IMR-90 (cell line): Measurements from ENCODE around the gene SARS1. TPM values are rescaled to one million over a fixed set of nuclear protein-coding genes. Genes with fewer than 3 reads are reported as not detected.

ENCODE experiments used
- ATAC-seq: fragments of 200-7000 bp; cut with Tn5 transposase; 2 replicates; pipeline ENCODE4 v1.9.1; 2020; ENCODE audit warnings: low read depth, mild to moderate bottlenecking, moderate library complexity
- BruUV-seq: library from RNA; stranded (reverse); fragments of 400-500 nt; replicated peaks from 2 replicates; lab custom pipeline; 2021; lab: Mats Ljungman, UMichigan
- CTCF ChIA-PET: fragments of 300-600 bp; formaldehyde crosslinking; extraction: SDS; loops from one replicate; lab custom pipeline; 2021; ENCODE audit warnings: antibody characterized with exemption; lab: Yijun Ruan, JAX
- POLR2A ChIA-PET: fragments of 300-600 bp; sonication (Branson Sonifier 250); formaldehyde crosslinking; loops from one replicate; lab custom pipeline; 2022; ENCODE audit warnings: antibody characterized with exemption; ENCODE audit not compliant: unreplicated experiment; lab: Charles Lee
- DNase-seq: peaks from one replicate; pipeline ENCODE4 v3.0.0; 2013
- H2AFZ ChIP-seq: replicated peaks from 2 replicates; pipeline ENCODE3; 2013; ENCODE audit warnings: low read length, mild to moderate bottlenecking; ENCODE audit not compliant: poor library complexity
- H2AK5ac ChIP-seq: 2 replicates; pipeline ENCODE4 v1.6.1; 2013; ENCODE audit warnings: low read depth, low read length, inconsistent platforms
- H2AK9ac ChIP-seq: replicated peaks from 2 replicates; pipeline ENCODE3; 2013; ENCODE audit warnings: mild to moderate bottlenecking, low read depth, low read length, moderate library complexity; ENCODE audit not compliant: poor library complexity
- H2BK120ac ChIP-seq: 2 replicates; pipeline ENCODE4 v1.6.1; 2013; ENCODE audit warnings: low read depth, low read length, inconsistent platforms
- H2BK15ac ChIP-seq: 3 replicates; pipeline ENCODE4 v1.6.1; 2013; ENCODE audit warnings: low read depth, low read length, inconsistent platforms
- H2BK20ac ChIP-seq: 2 replicates; pipeline ENCODE4 v1.6.1; 2013; ENCODE audit warnings: low read depth, mild to moderate bottlenecking, inconsistent platforms, low read length, moderate library complexity
- H2BK5ac ChIP-seq: 2 replicates; pipeline ENCODE4 v1.6.1; 2013; ENCODE audit warnings: mild to moderate bottlenecking, low read depth, low read length, inconsistent platforms; ENCODE audit not compliant: poor library complexity, severe bottlenecking
- H3K14ac ChIP-seq: replicated peaks from 2 replicates; pipeline ENCODE4 v1.6.1; 2013; ENCODE audit warnings: low read depth, low read length, inconsistent platforms
- H3K18ac ChIP-seq: 2 replicates; pipeline ENCODE4 v1.6.1; 2013; ENCODE audit warnings: low read depth, low read length, control low read depth
- H3K23ac ChIP-seq: 2 replicates; pipeline ENCODE4 v1.6.1; 2013; ENCODE audit warnings: low read depth, low read length, inconsistent platforms
- H3K27ac ChIP-seq: 2 replicates; pipeline ENCODE4 v1.5.1; 2013; ENCODE audit warnings: mild to moderate bottlenecking, control low read depth, low read length; ENCODE audit not compliant: insufficient read depth
- H3K27me3 ChIP-seq: 2 replicates; pipeline ENCODE4 v1.6.1; 2013; ENCODE audit warnings: low read length; ENCODE audit not compliant: control insufficient read depth, insufficient read depth
- H3K36me3 ChIP-seq: 2 replicates; pipeline ENCODE4 v1.6.1; 2013; ENCODE audit warnings: low read length, mixed read lengths; ENCODE audit not compliant: control insufficient read depth, insufficient read depth
- H3K4ac ChIP-seq: 2 replicates; pipeline ENCODE4 v1.6.1; 2013; ENCODE audit warnings: low read depth, low read length, inconsistent platforms
- H3K4me1 ChIP-seq: 2 replicates; pipeline ENCODE4 v1.6.1; 2013; ENCODE audit warnings: low read length, mixed read lengths; ENCODE audit not compliant: control insufficient read depth, insufficient read depth
- H3K4me2 ChIP-seq: 2 replicates; pipeline ENCODE4 v1.6.1; 2013; ENCODE audit warnings: low read depth, mild to moderate bottlenecking, control low read depth, low read length, moderate library complexity
- H3K4me3 ChIP-seq: 2 replicates; pipeline ENCODE4 v1.5.1; 2013; ENCODE audit warnings: low read depth, mild to moderate bottlenecking, control low read depth, low read length, moderate library complexity; ENCODE audit not compliant: insufficient read depth
- H3K56ac ChIP-seq: 2 replicates; pipeline ENCODE4 v1.6.1; 2013; ENCODE audit warnings: low read length, inconsistent platforms; ENCODE audit not compliant: insufficient read depth; ENCODE audit errors: extremely low read depth
- H3K79me1 ChIP-seq, 2 experiments: 2 replicates each; pipeline ENCODE4 v1.6.1; 2013; ENCODE audit warnings: low read length in 2 of 2, inconsistent platforms in 1 of 2, low read depth in 1 of 2
- H3K9ac ChIP-seq: 2 replicates; pipeline ENCODE4 v1.6.1; 2013; ENCODE audit warnings: low read depth, low read length, control low read depth
- H3K9me1 ChIP-seq: 2 replicates; pipeline ENCODE4 v1.6.1; 2013; ENCODE audit warnings: low read length, inconsistent platforms; ENCODE audit not compliant: insufficient read depth
- H3K9me3 ChIP-seq: 2 replicates; pipeline ENCODE4 v1.6.1; 2013; ENCODE audit warnings: low read length; ENCODE audit not compliant: control insufficient read depth, insufficient read depth
- H4K20me1 ChIP-seq: 2 replicates; pipeline ENCODE4 v1.6.1; 2013; ENCODE audit warnings: low read length, inconsistent platforms; ENCODE audit not compliant: insufficient read depth
- H4K5ac ChIP-seq: 2 replicates; pipeline ENCODE4 v1.6.1; 2013; ENCODE audit warnings: mild to moderate bottlenecking, low read depth, low read length, control low read depth
- H4K8ac ChIP-seq, 2 experiments: 2 replicates each; pipeline ENCODE4 v1.6.1; 2013; ENCODE audit warnings: low read depth in 2 of 2, low read length in 2 of 2, control low read depth in 1 of 2, inconsistent platforms in 1 of 2
- H4K91ac ChIP-seq: 2 replicates; pipeline ENCODE4 v1.6.1; 2013; ENCODE audit warnings: low read depth, low read length, inconsistent platforms; ENCODE audit not compliant: insufficient read depth
- BHLHE40 ChIP-seq: fragments of 150-350 bp; IDR thresholded peaks from 2 replicates; pipeline ENCODE4 v1.6.1; 2016; ENCODE audit warnings: mild to moderate bottlenecking, low read depth, low read length
- CEBPB ChIP-seq: IDR thresholded peaks from 2 replicates; pipeline ENCODE4 v1.6.1; 2012; ENCODE audit warnings: low read depth, low read length, improper control_type of control experiment
- CHD1 ChIP-seq: IDR thresholded peaks from 2 replicates; pipeline ENCODE4 v1.6.1; 2012; ENCODE audit warnings: low read depth, low read length, improper control_type of control experiment
- FOS ChIP-seq: fragments of 150-350 bp; IDR thresholded peaks from 2 replicates; pipeline ENCODE4 v1.6.1; 2016; ENCODE audit warnings: low read depth, low read length
- MAFK ChIP-seq: IDR thresholded peaks from 2 replicates; pipeline ENCODE4 v1.6.1; 2012; ENCODE audit warnings: low read depth, low read length, improper control_type of control experiment
- MAZ ChIP-seq: IDR thresholded peaks from 2 replicates; pipeline ENCODE4 v1.6.1; 2012; ENCODE audit warnings: low read depth, mild to moderate bottlenecking, low read length, improper control_type of control experiment, moderate library complexity, borderline replicate concordance
- MXI1 ChIP-seq: IDR thresholded peaks from 2 replicates; pipeline ENCODE4 v1.6.1; 2012; ENCODE audit warnings: low read depth, mild to moderate bottlenecking, low read length, moderate library complexity, borderline replicate concordance
- NFE2L2 ChIP-seq: fragments of 150-350 bp; IDR thresholded peaks from 2 replicates; pipeline ENCODE4 v1.6.1; 2016; ENCODE audit warnings: low read depth, mild to moderate bottlenecking, low read length
- POLR2A ChIP-seq: IDR thresholded peaks from 2 replicates; pipeline ENCODE4 v1.6.1; 2012; ENCODE audit warnings: mild to moderate bottlenecking, low read depth, low read length
- RAD21 ChIP-seq: IDR thresholded peaks from 2 replicates; pipeline ENCODE4 v1.6.1; 2012; ENCODE audit warnings: low read length, improper control_type of control experiment
- RCOR1 ChIP-seq: IDR thresholded peaks from 2 replicates; pipeline ENCODE4 v1.6.1; 2012; ENCODE audit warnings: mild to moderate bottlenecking, low read length, improper control_type of control experiment; ENCODE audit not compliant: insufficient replicate concordance
- RFX5 ChIP-seq: IDR thresholded peaks from 2 replicates; pipeline ENCODE4 v1.8.0; 2012; ENCODE audit warnings: low read depth, mild to moderate bottlenecking, low read length, moderate library complexity
- SMC3 ChIP-seq: fragments of 150-350 bp; IDR thresholded peaks from 2 replicates; pipeline ENCODE4 v1.6.1; 2016; ENCODE audit warnings: low read depth, mild to moderate bottlenecking, antibody characterized with exemption, low read length, moderate library complexity
- WGBS, 2 experiments: methylation state at CpG; one replicate each; pipeline versions ENCODE4 v1.1.5 to v1.1.7; 2013; ENCODE audit warnings: missing lambda C conversion rate in 2 of 2; ENCODE audit not compliant: insufficient read length in 1 of 2; ENCODE audit errors: extremely low coverage in 2 of 2; 5-methylcytosine and 5-hydroxymethylcytosine counted together
- dilution Hi-C: fragments of 300-500 bp; cut with HindIII; formaldehyde crosslinking; loops from one replicate; pipeline ENCODE4 v1.14.3; 2018; ENCODE audit warnings: low sequenced_read_pairs; ENCODE audit not compliant: unreplicated experiment
- in situ Hi-C: fragments of 300-500 bp; cut with MboI; formaldehyde crosslinking; loops from 3 replicates; pipeline ENCODE4 v1.14.3; 2019; ENCODE audit warnings: low sequenced_read_pairs, inconsistent platforms, mixed read lengths
- intact Hi-C: fragments of 100-400 bp; cut with micrococcal nuclease; formaldehyde crosslinking; loops from 2 replicates; pipeline ENCODE4 v1.10.0; 2022
- polyA plus RNA-seq, 3 experiments: library from polyadenylated mRNA; depleted of rRNA; stranded (reverse); fragments of >200 nt; gene quantifications; 2 replicates each; pipeline ENCODE4 v1.2.3, GENCODE V29; 2012; ENCODE audit warnings: low replicate concordance in 1 of 3
- total RNA-seq: library from RNA; depleted of rRNA; stranded (reverse); fragments of >200 nt; gene quantifications from 2 replicates; pipeline ENCODE4 v1.2.3, GENCODE V29; 2012
- TF ChIP-seq, protein P1 (sequence below): conservative IDR thresholded peaks from 2 replicates; pipeline ENCODE4 v1.5.1; 2012; ENCODE audit warnings: mild to moderate bottlenecking, low read depth, low read length, improper control_type of control experiment
- TF ChIP-seq, protein P2 (sequence below): fragments of 150-350 bp; IDR thresholded peaks from 2 replicates; pipeline ENCODE4 v1.6.1; 2017; ENCODE audit warnings: mild to moderate bottlenecking, antibody characterized with exemption, low read length, low read depth
- TF ChIP-seq, protein P3 (sequence below): fragments of 150-350 bp; IDR thresholded peaks from 2 replicates; pipeline ENCODE4 v1.6.1; 2016; ENCODE audit warnings: low read depth, mild to moderate bottlenecking, low read length, moderate library complexity, borderline replicate concordance

SARS1 gene
- total and polyA plus RNA-seq, 2 of the 4 experiments (the other 2 are of a cell fraction): 231 to 348 TPM

DNA sequence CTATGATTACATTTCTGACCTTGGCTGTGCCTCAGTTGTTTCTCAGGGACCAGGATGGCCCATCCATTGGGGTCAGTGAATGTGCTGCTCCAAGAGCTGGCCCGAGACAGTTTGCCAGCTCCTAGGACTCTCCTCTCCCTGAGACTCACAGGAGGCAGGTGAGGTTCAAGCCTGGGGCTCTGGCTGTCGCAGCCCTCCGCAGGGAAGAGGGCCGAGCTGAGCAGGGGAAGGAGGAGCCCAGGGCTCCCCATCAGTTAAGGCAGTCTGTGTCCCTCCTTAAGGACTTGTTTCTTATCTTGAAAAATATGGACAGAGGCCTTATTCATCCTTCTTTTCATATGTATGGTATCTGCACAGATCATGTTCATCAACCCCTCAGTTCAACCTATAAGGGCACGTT is 26.6 kb upstream of the SARS1 start:
- Histone ChIP-seq H2BK5ac (no peak overlapping the region), H3K79me1 (no peaks in the 10 kb centered on the region), H2AK5ac (no peak overlapping the region), H2BK15ac (peak overlapping the region; percentile 20; the same call in 1 of the 3 replicates), H2BK20ac (peak overlapping the region; percentile 33; the same call in 1 of the 2 replicates), H3K27me3 (no peaks in the 10 kb centered on the region), H3K9me3 (no peaks in the 10 kb centered on the region), H4K91ac (0 out of 2 replicates have a peak overlapping the region, but pooled peaks have one; percentile 56), H2BK120ac (0 out of 2 replicates have a peak overlapping the region, but pooled peaks have one; percentile 32), H3K23ac (peak overlapping the region; percentile 38; the same call in 1 of the 2 replicates), H3K18ac (peak overlapping the region; percentile 4; the same call in 1 of the 2 replicates), H3K9ac (0 out of 2 replicates have a peak overlapping the region, but pooled peaks have one; percentile 4), H3K9me1 (peaks cover 15% of the 10 kb centered on the region; the same call in 1 of the 2 replicates), H3K56ac (no peak overlapping the region), H3K4ac (peak overlapping the region; percentile 72), H4K5ac (peak overlapping the region; percentile 5; the same call in 1 of the 2 replicates), H3K4me3 (no peak overlapping the region), H3K4me1 (peaks cover 17% of the 10 kb centered on the region; the same call in 1 of the 2 replicates), H3K14ac (peak overlapping the region; percentile 64; the same call in 1 of the 2 replicates), H3K4me2 (no peak overlapping the region), H2AFZ (peak overlapping the region; percentile 86), H3K36me3 (no peaks in the 10 kb centered on the region), H2AK9ac (peak overlapping the region; percentile 28), H3K27ac (peak overlapping the region; percentile 15; the same call in 1 of the 2 replicates), H4K20me1 (no peaks in the 10 kb centered on the region), H4K8ac (peak overlapping the region in 1 of 2 experiments; percentile 84; a peak in 1 of 4 replicates)
- dilution Hi-C loops (no loop called here), intact Hi-C loops (no loop called here), in situ Hi-C loops (no loop called here)
- ChIA-PET POLR2A (no interaction called here), CTCF (no interaction called here)
- no peak for ATAC-seq
- 83% methylated on average over 1 of the region's 5 CpGs; no CpG with 5 or more reads in 1 of the 2 experiments for WGBS, 2 experiments
- BruUV-seq: no TSS peak
- DNase-seq: no peak
- TF ChIP-seq FOS: no peak
- TF ChIP-seq, protein P1, sequence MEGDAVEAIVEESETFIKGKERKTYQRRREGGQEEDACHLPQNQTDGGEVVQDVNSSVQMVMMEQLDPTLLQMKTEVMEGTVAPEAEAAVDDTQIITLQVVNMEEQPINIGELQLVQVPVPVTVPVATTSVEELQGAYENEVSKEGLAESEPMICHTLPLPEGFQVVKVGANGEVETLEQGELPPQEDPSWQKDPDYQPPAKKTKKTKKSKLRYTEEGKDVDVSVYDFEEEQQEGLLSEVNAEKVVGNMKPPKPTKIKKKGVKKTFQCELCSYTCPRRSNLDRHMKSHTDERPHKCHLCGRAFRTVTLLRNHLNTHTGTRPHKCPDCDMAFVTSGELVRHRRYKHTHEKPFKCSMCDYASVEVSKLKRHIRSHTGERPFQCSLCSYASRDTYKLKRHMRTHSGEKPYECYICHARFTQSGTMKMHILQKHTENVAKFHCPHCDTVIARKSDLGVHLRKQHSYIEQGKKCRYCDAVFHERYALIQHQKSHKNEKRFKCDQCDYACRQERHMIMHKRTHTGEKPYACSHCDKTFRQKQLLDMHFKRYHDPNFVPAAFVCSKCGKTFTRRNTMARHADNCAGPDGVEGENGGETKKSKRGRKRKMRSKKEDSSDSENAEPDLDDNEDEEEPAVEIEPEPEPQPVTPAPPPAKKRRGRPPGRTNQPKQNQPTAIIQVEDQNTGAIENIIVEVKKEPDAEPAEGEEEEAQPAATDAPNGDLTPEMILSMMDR: no peak
- no peak for TF ChIP-seq MAFK
- no peak for TF ChIP-seq NFE2L2
- no peak for TF ChIP-seq RCOR1
- TF ChIP-seq MXI1: no peak
- TF ChIP-seq RAD21: no peak
- no peak for TF ChIP-seq BHLHE40
- TF ChIP-seq CHD1: no peak
- TF ChIP-seq CEBPB: no peak
- TF ChIP-seq, protein P2, sequence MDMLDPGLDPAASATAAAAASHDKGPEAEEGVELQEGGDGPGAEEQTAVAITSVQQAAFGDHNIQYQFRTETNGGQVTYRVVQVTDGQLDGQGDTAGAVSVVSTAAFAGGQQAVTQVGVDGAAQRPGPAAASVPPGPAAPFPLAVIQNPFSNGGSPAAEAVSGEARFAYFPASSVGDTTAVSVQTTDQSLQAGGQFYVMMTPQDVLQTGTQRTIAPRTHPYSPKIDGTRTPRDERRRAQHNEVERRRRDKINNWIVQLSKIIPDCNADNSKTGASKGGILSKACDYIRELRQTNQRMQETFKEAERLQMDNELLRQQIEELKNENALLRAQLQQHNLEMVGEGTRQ: no peak
- no peak for TF ChIP-seq SMC3
- TF ChIP-seq POLR2A: no peak
- TF ChIP-seq, protein P3, sequence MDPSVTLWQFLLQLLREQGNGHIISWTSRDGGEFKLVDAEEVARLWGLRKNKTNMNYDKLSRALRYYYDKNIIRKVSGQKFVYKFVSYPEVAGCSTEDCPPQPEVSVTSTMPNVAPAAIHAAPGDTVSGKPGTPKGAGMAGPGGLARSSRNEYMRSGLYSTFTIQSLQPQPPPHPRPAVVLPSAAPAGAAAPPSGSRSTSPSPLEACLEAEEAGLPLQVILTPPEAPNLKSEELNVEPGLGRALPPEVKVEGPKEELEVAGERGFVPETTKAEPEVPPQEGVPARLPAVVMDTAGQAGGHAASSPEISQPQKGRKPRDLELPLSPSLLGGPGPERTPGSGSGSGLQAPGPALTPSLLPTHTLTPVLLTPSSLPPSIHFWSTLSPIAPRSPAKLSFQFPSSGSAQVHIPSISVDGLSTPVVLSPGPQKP: no peak
- TF ChIP-seq RFX5: no peak
- no peak for TF ChIP-seq MAZ
